Type B pancreatic cell (in vitro differentiated cells): ENCODE results near the gene CDH5. TPM values are rescaled to one million over a fixed set of nuclear protein-coding genes. Genes with fewer than 3 reads are reported as not detected.

Experiments
- DNase-seq: peaks from one replicate; pipeline ENCODE4 v3.0.0; 2021; ENCODE audit warnings: mixed read lengths; ENCODE audit not compliant: unreplicated experiment; ENCODE audit errors: extremely low spot score
- H3K27ac Mint-ChIP-seq: 2 replicates; pipeline ENCODE4 v1.8.0; 2021; ENCODE audit warnings: mild to moderate bottlenecking, mixed read lengths
- H3K27me3 Mint-ChIP-seq: 2 replicates; pipeline ENCODE4 v1.8.0; 2021; ENCODE audit warnings: mixed read lengths
- H3K36me3 Mint-ChIP-seq: 2 replicates; pipeline ENCODE4 v1.8.0; 2021; ENCODE audit warnings: mixed read lengths
- H3K4me1 Mint-ChIP-seq: one replicate; pipeline ENCODE4 v1.8.0; 2021; ENCODE audit warnings: mixed read lengths; ENCODE audit not compliant: unreplicated experiment
- H3K4me3 Mint-ChIP-seq: 2 replicates; pipeline ENCODE4 v1.8.0; 2021; ENCODE audit warnings: mild to moderate bottlenecking, mixed read lengths
- H3K9me3 Mint-ChIP-seq: 2 replicates; pipeline ENCODE4 v1.8.0; 2021; ENCODE audit warnings: mixed read lengths
- total RNA-seq: library from RNA; stranded (reverse); gene quantifications from 2 replicates; pipeline ENCODE4 v1.2.1, GENCODE V29; 2021; ENCODE audit warnings: low replicate concordance
- TF ChIP-seq, protein P1 (sequence below): fragments of 200-600 bp; sonication (generic); conservative IDR thresholded peaks from 2 replicates; pipeline ENCODE4 v1.5.0; 2021; ENCODE audit warnings: antibody characterized with exemption, mild to moderate bottlenecking

Gene CDH5
- total RNA-seq, 1 donor from 2014 or later, result 0.46 TPM

DNA sequence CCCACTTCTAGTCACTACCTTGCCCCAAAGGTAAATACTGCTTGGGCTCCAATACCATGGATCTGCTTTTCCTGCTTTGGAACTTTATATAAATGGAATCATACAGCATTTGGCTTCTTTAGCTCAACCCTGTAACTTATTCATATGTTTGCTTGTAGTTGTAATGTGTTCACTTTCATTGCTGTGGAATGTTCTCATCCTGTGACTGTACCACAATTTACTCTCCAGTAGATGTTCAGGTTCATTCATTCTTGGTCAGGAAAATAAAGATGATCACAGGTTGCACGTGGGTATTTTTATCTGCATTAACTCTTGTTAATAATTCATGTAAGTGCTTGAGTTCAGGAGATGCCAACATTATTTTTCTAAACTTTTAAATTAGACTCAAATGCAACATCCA, 53.9 kb downstream of the CDH5 start:
- Mint-ChIP-seq H3K27me3 (peaks cover 52% of the 10 kb centered on the region), H3K27ac (no peak overlapping the region), H3K36me3 (no peaks in the 10 kb centered on the region), H3K4me1 (no peaks in the 10 kb centered on the region), H3K4me3 (no peak overlapping the region), H3K9me3 (no peaks in the 10 kb centered on the region)
- TF ChIP-seq, protein P1, sequence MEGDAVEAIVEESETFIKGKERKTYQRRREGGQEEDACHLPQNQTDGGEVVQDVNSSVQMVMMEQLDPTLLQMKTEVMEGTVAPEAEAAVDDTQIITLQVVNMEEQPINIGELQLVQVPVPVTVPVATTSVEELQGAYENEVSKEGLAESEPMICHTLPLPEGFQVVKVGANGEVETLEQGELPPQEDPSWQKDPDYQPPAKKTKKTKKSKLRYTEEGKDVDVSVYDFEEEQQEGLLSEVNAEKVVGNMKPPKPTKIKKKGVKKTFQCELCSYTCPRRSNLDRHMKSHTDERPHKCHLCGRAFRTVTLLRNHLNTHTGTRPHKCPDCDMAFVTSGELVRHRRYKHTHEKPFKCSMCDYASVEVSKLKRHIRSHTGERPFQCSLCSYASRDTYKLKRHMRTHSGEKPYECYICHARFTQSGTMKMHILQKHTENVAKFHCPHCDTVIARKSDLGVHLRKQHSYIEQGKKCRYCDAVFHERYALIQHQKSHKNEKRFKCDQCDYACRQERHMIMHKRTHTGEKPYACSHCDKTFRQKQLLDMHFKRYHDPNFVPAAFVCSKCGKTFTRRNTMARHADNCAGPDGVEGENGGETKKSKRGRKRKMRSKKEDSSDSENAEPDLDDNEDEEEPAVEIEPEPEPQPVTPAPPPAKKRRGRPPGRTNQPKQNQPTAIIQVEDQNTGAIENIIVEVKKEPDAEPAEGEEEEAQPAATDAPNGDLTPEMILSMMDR, result no peak
- no peak for DNase-seq

DNA sequence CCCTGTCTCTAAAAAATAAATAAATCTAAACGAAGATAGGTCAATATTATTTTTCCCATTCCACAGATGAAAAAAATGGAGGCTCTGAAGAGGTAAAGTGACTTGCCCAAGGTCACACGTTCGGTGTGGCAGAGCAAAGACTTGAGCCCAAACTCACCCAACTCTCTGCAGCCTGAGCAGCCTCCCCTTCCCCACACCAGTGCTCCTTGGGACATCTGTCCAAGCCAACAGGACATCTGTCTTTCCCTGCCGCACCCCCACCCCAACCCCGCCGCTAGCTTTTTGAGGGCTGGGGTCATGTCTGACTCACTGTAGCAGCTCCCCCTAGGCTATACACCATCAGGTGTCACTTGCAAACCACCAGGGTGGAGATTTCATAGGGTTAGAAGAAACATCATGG, 55.4 kb downstream of the CDH5 start:
- H3K4me3 Mint-ChIP-seq, result no peak overlapping the region
- H3K36me3 Mint-ChIP-seq, result no peaks in the 10 kb centered on the region
- DNase-seq, result no peak
- H3K27me3 Mint-ChIP-seq, result peaks cover 64% of the 10 kb centered on the region
- H3K4me1 Mint-ChIP-seq, result no peaks in the 10 kb centered on the region
- TF ChIP-seq, protein P1, result no peak
- no peak overlapping the region for H3K27ac Mint-ChIP-seq
- H3K9me3 Mint-ChIP-seq, result no peaks in the 10 kb centered on the region

DNA sequence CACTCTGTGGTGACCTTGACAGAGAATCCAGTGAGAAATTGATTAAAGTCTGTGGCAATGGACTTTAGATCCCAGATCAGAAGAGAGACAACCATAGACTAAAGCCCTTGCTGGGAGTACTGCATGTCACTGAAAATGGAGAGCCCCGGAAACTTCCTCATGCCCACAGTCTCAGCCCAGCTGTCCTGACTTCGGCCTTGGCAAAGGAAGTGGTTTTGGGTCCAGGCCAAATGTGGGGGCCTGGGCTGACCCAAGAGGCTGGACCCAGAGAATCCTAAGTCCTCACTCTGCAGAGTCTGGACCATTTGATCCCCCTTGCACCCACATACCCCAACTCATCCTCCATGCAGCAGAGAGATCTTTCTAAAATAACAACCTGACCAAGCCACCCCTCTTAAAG, 55.9 kb downstream of the CDH5 start:
- H3K9me3 Mint-ChIP-seq, result no peaks in the 10 kb centered on the region
- peaks cover 64% of the 10 kb centered on the region for H3K27me3 Mint-ChIP-seq
- TF ChIP-seq, protein P1, result no peak
- no peak overlapping the region for H3K27ac Mint-ChIP-seq
- no peak for DNase-seq
- no peak overlapping the region for H3K4me3 Mint-ChIP-seq
- no peaks in the 10 kb centered on the region for H3K36me3 Mint-ChIP-seq
- H3K4me1 Mint-ChIP-seq, result no peaks in the 10 kb centered on the region

DNA sequence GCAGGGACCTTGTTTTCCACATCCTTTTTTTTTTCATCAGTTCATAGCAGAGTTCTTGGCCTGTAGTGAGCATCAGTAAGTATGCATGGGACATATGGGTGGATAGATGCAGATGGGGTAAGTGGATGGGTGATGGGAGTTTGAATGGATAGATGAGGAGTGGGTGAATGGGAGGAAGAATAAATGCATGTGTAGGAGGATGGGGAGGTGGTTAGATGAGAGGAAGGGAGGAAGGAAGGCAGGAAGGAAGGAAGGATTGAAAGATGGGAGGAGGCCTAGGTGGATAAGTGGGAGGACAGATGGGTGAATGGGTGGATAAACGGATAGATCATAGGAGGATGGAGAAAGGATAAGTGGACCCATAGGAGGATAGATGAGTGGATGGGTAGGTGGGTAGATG, 56.7 kb downstream of the CDH5 start:
- no peak for DNase-seq
- Mint-ChIP-seq H3K4me3 (no peak overlapping the region), H3K9me3 (no peaks in the 10 kb centered on the region), H3K27ac (no peak overlapping the region), H3K27me3 (peaks cover 69% of the 10 kb centered on the region), H3K36me3 (no peaks in the 10 kb centered on the region), H3K4me1 (no peaks in the 10 kb centered on the region)
- TF ChIP-seq, protein P1, result no peak

DNA sequence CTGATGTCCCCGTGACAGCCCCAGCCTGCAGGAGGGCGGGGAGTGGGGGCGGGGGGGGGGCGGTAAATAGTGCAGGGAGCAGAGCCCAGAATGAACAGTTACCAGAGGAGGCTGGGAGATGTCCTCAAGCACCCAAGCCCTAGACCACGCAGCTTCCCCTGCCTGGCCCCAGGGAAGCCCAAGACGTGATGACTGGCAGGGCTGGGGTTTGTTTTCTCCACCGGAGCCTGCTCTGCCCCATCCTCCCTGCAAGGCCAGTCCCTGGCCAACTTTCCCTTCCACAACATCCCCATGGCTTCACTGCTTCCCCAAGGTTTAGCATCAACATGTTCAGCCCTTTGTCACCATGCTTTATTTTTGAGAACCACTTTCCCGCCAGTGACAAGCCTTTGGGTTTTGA, 59.2 kb downstream of the CDH5 start:
- Mint-ChIP-seq H3K36me3 (no peaks in the 10 kb centered on the region), H3K27ac (peak overlapping the region; percentile 23), H3K9me3 (no peaks in the 10 kb centered on the region), H3K4me1 (no peaks in the 10 kb centered on the region), H3K27me3 (peaks cover 76% of the 10 kb centered on the region), H3K4me3 (peak overlapping the region; percentile 65)
- no peak for DNase-seq
- TF ChIP-seq, protein P1, result no peak
